Stomach (tissue), 4 donors: ENCODE measurements around the gene GRB10.

ENCODE experiments used
- EP300 ChIP-seq: sonication (generic); formaldehyde crosslinking; IDR thresholded peaks from one replicate; pipeline ENCODE4 v1.6.1; 2017; ENCODE audit warnings: antibody characterized with exemption
- POLR2A ChIP-seq, 4 donors: fragments of 450-650 bp; IDR thresholded peaks; one replicate each; pipeline ENCODE4 v1.6.1; 2016; ENCODE audit warnings: antibody characterized with exemption in 4 of 4, control low read depth in 2 of 4, mild to moderate bottlenecking in 1 of 4, moderate library complexity in 1 of 4
- POLR2AphosphoS5 ChIP-seq, 3 donors: sonication (generic); formaldehyde crosslinking; IDR thresholded peaks; one replicate each; pipeline ENCODE4 v1.6.1; 2016; ENCODE audit warnings: antibody characterized with exemption in 3 of 3
- TF ChIP-seq, protein P1 (sequence below), 7 experiments: fragments of 450-650 bp in 4 of 7; fragments of 200-600 bp in 3 of 7; sonication (generic) in 3 of 7; IDR thresholded peaks; one replicate each; pipeline ENCODE4 v1.5.1; 2016 to 2019; ENCODE audit warnings: antibody characterized with exemption in 7 of 7, control low read depth in 2 of 7, mild to moderate bottlenecking in 1 of 7

DNA sequence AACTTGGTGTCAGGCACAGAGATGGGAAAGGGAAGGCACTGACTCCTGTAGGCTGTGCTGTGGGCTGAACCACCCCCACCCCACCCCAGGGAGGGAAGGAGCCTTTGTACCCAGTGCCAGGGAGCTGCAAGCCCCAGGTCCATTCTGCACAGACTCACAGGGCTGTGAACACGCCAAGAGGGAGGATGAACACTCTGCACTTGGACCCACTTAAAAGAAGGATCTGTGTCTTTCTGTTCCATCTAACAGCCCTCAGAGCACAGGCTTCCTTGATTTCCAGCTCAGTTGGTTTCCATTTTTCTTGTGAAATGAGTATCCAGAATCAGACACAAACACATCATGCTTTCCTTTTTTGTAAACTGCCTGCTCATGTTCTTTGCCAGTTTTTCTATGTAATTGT lies 84.9 kb downstream of the GRB10 start:
- TF ChIP-seq, protein P1, sequence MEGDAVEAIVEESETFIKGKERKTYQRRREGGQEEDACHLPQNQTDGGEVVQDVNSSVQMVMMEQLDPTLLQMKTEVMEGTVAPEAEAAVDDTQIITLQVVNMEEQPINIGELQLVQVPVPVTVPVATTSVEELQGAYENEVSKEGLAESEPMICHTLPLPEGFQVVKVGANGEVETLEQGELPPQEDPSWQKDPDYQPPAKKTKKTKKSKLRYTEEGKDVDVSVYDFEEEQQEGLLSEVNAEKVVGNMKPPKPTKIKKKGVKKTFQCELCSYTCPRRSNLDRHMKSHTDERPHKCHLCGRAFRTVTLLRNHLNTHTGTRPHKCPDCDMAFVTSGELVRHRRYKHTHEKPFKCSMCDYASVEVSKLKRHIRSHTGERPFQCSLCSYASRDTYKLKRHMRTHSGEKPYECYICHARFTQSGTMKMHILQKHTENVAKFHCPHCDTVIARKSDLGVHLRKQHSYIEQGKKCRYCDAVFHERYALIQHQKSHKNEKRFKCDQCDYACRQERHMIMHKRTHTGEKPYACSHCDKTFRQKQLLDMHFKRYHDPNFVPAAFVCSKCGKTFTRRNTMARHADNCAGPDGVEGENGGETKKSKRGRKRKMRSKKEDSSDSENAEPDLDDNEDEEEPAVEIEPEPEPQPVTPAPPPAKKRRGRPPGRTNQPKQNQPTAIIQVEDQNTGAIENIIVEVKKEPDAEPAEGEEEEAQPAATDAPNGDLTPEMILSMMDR (IDR thresholded peaks at IDR 0.05), result no peak
- TF ChIP-seq EP300, result no peak
- no peak for TF ChIP-seq POLR2A (IDR thresholded peaks at IDR 0.05)
- TF ChIP-seq POLR2AphosphoS5 (IDR thresholded peaks at IDR 0.05), result no peak
